ENCODE data around the gene MICALL1.
"Not testable (repeated sequence)": the region's sequence is repeated elsewhere in the genome, so short reads cannot be mapped to it uniquely, and the experiment has no call there.

Gene MICALL1

DNA sequence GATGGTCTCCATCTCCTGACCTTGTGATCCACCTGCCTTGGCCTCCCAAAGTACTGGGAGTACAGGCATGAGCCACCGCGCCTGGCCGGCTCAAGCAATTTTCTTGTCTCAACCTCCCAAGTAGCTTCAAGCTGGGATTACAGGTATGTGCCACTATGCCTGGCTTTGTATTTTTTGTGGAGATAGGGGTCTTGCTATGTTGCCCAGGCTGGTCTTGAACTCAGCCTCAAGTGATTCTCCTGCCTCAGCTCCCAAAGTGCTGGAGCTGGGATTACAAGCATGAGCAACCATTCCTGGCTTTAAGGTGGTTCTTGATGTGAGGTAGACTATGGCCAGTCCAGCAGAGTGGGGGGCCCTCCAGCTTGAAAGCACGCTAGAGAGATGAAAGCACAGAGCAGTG is 55.0 kb downstream of the MICALL1 start:
- DNase-seq, result no peak

DNA sequence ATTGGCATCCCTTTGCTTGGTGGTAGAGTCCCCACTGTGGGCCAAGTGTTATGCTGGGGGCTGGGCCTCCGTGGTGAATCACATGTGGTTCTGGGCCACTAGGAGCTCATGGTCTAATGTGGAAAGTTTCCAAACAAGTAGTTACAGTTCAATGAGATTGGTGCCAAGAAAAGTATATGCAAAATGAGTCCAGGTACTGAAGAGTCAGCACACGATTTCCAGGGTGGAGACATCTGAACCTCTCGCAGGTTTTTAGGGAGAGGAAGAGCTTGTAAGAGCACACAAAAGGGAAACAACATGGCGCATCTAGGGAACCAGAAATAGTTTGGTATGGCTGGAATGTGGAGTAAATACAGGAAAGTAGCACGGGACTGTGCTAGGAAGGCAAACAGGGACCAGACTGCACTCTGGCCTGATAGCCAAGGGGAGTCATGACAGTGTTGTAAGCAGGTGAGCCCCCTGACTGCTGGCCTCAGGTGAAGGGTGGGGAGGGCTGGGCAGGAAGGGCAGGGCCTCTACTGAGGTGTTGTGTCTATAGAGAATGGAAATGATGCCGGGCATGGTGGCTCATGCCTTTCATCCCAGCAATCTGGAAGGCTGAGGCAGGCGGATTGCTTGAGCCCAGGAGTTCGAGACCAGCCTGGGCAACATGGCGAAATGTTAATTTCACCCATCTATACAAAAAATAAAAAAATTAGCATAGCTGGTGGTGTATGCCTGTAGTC is 60.0 kb downstream of the MICALL1 start:
- no peak for DNase-seq

DNA sequence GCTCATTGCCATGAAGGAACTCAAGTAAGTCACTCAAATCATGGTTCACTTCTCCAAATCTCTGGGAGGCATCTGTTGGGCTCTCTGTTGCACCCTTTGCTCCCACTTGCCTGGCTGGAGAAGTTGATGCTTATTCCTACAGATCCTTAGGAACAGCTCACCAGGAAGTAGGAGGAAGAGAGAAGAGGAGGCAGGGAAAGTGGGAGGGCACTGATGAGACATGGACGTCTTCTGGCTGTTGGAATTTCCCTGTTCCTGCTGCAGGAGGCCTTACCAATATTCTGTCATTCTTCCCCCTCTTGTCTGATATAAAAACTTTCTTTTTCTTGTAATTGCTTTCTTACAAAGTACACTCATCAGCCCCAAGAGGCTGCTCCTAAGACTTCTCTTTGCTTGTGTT is 61.0 kb downstream of the MICALL1 start:
- DNase-seq, result no peak

DNA sequence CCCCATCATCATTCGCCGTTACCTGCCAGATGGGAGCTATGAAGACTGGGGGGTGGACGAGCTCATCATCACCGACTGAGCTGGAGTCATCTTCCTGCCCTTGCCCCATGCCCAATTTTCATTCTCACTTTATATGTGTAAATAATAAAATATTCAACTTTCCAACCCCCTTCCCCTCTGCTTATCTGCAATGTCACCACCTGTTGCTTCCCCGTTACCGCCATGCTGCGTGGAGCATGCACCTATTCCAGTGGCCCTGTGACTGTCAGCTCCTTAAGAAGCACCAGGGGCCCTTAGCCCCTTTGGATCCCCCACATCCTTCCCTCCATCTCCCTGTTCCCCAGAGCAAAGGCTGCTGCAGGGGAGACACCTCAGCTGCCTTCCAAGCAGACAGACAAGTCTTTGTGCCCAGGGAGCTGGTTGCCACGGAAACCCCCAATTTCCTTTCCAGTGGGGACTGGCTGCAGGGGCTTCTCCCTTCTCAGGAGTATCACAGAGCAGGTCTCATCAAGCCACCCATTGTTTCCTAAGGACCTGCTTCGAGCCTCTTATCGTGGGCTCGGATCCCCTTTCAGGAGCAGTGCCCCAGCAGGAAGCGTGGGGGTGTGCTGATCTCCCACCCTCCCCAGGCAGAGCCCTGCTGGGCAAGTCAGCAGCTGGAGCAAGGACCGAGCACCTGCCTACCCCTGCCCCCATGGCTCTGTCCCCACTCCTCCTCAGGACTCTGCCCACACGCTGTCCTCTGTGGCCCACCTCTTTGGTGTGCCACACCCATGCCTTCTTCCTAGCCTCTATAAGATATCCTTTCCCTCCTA is 61.7 kb downstream of the MICALL1 start:
- DNase-seq, result no peak

DNA sequence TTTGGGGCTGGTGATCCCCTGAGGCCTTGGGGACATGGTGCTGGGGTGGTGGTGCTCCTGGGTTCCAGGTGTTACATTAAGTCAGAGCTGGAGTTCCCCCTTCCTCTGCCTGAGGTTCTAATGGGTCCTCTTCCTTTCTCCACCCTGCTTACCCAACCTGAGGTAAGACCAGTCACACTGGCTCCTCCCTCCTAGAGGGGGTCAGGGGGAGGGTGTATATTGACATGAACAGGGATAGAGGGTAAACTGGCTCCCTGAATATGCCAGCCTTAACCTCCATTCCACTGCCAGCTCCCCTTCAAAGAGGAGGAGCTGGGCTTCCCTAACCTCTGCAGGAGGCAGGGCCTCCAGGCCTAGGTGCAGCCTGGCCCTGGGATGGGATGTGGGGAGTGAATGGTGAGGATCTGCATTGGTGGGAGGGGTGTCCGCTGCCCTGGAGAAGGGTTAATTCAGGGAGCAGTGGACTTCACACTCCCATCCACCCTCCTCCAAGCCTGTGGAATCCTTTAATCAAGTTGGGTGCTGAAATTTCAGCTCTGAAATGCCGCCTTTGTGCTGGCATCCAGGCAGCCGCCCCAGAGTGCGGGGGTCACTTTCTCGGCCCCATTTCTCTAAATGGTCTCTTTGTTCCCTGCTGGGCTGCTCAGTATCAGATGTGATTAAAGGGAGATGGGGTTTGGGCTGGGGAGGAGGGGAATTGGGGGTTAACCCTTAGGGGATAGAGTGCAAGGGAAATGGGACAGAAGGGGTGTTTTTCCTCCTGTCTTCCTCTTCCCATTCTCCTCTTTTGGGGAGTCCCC is 62.6 kb downstream of the MICALL1 start:
- no peak for DNase-seq

DNA sequence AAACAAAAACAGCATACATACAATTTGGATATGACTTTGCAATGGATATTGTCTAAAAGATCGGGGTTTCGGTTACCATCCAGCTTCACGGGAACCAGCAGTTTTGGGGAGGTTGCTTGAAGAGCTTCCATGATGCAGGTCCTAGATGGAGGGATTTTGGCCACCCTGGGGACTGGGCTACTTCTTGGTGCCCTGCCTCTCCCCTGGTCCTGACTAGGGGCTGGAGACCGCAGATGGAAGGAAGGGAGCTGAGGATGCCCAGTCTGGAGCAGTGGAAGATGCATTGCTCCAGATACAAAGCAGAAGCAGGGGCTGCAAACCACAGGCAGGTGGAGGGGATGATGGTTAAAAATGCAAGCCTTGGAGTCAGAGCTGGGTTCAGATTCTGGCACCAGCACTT is 64.8 kb downstream of the MICALL1 start:
- DNase-seq, result no peak

DNA sequence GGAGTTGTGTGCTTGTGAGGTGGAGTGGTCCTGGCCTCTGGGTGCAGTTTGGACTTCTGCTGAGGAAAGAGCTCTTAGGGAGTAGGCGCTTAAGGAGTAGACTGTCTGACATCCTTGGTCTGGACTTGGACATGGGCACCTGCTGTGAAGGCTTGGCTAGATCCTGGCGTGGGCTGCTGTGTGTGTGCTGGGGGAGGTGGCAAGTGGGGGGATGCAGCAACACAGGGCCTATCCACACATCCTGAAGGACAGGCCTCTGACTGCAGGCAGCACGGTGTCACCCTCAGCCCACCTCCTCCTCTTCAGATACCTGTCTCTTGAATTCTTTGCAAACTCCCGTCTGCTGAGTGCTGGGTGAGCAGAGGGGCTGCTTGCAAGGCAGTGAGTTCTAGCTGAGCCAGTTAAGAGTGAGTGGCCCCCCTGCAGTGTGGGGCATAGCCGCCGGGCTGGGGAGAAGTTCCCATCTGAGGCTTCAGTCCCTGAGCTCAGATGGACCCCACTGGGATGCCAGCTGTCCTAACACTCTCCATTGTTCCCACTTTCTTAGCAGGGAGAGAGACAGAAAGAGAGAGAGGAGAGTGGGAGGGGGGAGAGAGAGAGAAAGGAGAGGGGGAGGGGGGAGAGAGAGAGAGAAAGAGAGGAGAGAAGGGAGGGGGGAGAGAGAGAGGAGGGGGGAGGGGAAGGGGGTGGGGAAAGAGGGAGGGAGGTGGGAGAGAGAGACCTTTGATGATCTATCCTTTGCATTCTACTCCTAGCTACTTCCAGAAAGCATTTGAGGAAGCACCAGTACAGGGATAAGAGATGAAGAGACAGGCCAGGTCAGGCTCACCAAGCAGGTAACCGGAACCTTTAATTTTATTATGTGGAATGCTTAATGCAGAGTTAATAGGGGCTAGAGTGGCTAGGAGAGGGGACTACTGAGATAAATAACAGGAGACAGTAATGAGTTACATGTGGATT is 65.7 kb downstream of the MICALL1 start:
- no peak for DNase-seq

DNA sequence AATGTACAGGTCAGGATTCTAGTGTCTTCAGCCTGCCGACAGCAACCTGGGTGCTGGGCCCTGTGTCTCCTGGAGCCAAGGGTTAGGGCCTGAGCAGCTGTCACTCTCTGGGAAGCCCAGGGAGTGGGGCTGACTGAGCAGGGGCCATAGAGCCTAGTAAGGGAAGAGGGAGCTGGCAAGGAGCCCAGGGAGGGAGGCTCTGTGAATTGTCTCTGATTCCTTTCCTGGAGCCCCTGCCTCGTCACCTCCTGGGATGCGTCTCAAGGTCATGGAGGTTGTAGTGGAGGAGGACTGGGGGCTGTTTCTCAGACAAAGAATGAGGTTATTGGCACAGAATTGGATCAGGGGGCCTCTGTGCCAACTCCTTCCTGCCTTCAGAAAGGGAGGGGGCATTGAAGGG is 66.4 kb downstream of the MICALL1 start:
- no peak for DNase-seq

DNA sequence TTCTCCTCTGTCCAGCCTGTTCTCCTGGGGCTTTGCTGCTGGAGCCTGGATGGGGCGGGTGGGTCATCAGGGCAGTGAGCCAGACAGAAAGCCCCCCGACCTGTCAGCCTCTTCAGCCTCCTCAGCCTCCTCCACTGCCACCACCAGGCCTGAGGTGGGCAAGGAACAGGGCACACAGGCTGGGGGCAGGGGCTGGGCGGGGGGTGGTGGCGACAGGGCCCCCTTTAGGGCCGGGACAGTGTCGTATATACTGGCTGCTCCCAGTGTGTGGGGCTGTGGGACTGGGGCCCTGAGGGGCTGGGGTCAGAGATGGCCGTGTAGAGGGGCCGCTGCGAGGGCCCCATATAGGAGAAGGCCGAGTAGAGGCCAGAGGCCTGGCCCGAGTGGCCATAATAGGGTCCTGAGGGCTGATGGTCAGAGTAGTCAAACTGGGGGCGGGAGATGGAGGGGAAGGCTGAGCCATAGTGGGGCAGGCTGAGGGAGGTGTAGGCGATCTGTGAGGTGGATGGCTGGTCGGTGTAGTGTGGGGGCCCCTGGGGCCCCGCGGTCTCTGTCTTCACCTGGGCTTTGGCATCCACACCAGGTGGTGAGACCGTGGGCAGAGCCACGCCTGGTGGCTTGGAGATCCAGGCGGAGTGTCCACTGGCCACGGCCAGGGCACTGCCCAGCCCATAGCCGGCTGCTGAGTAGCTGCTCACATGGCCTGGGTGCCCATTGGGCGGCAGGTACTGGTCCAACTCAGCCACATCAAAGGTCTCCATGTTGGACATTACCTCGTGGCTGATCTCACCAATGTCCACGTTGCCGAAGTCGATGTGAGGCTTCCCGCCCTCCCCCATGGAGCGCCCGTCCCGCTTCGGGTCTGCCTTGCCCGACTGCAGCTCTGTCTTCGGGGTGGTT is 67.4 kb downstream of the MICALL1 start:
- no peak for DNase-seq

DNA sequence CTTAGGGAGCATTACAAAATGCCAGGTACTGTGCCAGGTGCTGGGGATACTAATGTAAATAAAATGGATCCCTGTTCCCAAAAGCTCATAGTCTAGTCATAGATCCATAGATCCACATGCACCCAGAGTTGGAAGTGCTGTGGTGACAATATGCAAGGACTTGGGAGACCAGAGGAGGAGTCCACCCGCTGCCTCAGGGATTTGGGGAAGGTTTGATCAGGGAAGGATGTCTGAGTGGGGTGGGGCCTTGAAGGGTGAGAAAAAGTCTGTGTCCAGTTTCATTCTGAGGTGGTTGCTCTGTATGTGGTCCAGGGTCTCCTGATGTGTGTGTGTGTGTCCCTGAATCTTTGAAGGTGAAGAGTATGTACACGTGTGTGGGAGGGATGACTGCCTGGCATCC is 69.1 kb downstream of the MICALL1 start:
- no peak for DNase-seq

DNA sequence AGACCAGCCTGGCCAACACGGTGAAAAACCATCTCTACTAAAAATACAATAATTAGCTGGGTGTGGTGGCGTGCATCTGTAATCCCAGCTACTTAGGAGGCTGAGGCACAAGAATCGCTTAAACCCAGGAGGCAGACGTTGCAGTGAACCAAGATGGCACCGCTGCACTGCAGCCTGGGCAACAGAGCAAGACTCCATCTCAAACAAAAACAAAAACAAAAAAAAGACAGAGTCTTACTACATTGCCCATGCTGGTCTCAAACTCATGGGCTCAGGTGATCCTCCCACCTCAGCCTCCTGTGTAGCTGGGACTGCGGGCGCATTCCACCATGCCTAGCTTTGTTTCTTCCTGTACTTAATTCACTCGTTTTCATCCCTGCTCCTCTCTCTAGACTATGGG is 69.9 kb downstream of the MICALL1 start:
- not testable (repeated sequence) for DNase-seq

DNA sequence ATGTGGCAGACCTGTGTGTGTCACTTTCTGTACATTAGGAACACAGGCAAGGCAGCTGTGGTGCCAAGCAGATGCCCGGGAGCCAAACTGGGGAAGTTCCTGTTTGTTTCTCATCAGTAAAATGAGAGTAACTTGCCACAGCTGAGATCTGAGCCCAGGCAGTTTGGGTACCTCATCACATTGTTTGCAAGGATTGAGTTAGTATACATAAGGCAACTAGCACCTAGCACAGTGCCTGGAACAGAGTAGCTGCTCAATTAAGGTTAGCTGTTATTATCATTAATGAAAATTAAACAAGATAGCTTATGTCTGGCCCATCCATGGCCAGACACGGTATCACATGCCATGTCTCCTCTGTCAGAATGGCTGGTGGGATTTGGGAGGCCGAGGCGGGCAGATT is 70.5 kb downstream of the MICALL1 start:
- no peak for DNase-seq

DNA sequence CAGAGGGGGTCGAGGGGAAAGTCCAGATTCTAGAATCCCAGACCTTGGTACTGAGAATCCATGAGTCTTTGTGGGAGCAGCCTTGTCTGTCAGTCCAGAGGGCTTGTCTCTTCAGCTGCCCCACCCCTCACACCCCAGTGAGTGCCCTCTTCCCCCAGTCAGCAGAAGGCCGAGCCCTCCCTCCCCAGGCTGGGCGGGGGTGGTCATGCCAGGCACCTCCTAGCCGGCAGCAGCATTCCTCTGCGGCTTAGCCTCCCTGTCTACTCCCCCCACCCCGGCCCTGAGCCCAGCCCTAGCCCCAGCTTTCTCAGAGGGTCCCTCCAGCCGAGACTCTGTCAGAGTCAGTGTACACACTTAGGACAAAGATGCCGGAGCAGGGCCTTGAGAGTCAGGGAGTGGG is 73.7 kb downstream of the MICALL1 start:
- no peak for DNase-seq

DNA sequence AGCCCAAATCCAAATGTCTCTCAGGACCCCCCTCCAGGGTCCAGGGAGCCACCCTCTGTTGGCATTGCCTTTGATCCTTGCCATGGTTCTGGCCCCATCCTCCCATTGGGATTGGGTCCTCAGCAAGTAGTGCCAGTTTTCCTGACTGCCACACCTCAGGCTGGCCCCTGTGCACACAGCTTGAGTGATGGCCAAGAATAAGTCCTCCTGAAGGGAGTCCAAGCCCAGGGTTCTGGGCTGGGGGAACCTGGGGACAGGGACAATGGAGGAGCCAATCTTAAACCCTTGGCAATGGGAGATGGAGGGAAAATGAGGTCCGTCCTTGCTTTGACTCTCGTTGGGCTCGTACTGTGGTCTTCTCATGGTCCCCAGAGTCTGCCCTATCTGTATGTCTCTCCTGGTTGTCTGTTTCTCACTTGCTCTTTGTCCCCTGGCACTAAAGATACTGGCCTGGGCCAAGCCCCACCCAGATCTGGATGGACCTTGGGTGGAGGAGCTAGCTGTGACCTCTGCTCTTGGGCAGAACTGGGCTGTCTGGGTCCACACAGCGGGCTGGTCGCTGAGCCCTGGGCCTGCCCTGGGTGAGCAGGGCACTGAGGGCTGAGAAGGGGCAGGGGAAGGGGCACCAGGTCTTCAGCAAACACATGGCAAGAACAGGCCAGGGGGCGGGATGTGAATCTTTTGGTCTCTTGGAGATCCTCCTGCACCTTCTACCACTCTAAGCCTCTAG is 75.3 kb downstream of the MICALL1 start:
- DNase-seq, result no peak

DNA sequence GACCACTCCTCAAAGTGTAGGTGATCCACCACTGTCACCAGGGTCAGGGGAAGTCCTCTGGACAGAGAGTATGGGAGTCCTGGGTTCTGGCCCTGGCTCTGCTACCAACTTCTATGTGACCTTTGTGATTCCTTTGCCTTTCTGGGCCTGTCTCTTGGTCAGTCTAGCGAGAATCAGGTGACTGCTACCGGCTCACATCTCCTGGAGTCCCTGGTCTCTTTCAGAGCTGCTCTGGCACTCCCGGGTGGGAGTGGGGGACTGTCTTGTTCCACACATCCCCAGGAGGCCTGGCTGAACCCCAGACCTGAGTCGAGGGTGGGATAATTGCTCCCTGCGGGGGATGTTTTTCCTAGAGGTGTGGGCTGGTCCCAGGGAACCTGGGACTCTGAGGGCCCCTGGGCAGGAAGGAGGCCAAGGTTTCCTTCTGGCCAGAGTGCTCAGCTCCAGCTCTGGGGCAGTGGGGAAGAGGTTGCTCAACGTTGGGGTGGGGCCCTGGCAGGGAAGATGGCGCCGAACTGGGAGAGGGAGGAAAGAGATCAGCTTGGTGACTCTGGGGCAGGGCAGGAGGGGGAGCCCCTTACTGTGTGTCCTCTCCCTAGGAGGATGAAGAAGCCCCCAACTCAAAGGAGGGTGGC is 76.2 kb downstream of the MICALL1 start:
- no peak for DNase-seq

DNA sequence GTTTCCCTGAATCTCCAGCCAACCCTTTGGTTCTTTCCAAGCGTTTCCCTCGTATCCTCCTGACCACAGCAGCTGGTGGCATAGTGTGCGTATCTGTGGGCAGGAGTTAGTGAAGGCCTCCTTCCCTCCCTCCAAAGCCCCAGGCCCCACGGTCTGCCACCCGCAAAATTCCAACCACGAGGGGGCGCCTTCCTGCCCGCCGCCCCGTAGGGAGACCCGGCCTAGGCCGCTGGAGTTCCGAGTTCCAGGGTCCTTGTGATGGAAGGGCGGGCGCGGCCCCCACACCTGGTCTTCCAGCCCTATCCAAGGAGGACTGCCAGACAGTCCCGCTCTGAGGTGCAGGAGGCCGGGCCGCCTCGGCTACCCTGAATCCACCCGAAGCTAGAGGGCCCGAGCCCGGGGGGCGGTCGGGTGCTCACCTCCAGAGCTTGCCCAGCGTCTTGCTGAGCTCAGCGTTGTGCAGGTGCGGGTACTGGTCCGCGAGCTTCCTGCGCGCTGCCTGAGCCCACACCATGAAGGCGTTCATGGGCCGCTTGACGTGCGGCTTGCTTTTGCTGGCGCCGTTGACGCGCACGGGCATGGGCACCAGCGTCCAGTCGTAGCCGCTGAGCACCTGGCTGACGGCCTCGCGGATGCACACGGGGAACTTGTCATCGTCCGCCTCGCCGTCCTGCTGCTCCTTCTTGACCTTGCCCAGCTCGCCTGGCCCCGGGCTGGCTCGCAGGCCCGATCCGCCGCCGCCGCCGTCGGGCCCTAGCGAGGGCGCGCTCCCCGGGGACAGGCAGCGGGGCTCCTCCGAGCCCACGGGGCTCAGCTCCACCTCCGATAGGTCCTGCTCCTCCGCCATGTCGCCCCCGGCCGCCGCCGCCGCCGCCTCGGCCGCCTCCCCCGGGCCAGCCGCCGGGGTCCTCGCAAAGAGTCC is 77.1 kb downstream of the MICALL1 start:
- no peak for DNase-seq

DNA sequence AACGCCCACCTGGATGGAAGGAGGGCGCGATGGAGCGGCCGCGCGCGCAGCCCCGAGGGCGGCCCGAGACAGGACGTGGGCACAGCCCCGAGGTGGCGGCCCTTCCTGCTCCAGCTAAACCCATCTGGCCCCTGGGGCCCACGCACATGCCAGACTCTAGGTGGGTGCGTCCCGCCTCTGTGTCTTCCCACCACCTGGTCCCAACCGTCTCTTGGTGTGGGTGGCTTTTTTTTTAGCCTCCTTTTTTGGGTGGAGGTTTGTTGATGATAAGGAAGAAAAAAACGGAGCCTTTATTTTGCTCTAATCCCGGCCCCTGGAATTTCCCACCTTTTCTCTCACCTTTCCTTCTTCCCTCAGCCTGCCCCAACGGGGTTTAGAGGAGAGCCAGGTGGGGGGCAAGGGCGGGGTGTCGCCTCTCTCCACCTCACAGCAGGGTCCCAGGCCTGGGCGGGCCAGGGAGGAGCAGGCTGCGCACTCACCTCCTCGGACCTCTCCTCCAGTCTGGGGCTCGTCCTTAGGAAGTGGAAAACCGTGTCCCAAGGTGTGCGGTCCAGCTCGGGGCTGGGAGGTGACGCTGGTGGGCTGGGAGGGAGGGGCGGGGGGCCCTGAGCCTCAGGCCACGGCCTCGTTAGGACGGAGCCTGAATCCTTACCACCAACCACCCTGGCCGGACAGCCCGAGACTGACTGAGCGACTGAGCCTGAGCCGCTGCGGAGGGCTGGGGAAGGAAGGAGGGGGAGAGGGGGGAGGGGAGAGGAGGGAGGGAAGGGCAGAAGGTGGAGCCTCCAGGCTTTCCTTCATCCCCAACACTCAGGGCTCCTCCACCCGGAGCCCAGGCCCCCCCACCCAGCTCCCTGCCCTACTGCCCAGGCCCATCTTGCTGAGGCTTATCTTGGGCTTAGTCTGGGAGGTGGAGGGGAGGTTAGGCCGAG is 78.0 kb downstream of the MICALL1 start, which contains the start of gene SOX10:
TSS of gene SOX10 (minus strand) at position 696 of the 932 bp plus-strand sequence. CDS start 771 bp downstream, outside the sequence.
- DNase-seq, result no peak

Data from activated CD4-positive, alpha-beta T cell treated with anti-CD3 and anti-CD28 coated beads, Interleukin-2, amount 50 U/mL, for 16 hours (primary cell).